Measurements from ENCODE around the gene UBAP2L.
"Not testable (repeated sequence)": the region's sequence is repeated elsewhere in the genome, so short reads cannot be mapped to it uniquely, and the experiment has no call there.

UBAP2L gene

DNA sequence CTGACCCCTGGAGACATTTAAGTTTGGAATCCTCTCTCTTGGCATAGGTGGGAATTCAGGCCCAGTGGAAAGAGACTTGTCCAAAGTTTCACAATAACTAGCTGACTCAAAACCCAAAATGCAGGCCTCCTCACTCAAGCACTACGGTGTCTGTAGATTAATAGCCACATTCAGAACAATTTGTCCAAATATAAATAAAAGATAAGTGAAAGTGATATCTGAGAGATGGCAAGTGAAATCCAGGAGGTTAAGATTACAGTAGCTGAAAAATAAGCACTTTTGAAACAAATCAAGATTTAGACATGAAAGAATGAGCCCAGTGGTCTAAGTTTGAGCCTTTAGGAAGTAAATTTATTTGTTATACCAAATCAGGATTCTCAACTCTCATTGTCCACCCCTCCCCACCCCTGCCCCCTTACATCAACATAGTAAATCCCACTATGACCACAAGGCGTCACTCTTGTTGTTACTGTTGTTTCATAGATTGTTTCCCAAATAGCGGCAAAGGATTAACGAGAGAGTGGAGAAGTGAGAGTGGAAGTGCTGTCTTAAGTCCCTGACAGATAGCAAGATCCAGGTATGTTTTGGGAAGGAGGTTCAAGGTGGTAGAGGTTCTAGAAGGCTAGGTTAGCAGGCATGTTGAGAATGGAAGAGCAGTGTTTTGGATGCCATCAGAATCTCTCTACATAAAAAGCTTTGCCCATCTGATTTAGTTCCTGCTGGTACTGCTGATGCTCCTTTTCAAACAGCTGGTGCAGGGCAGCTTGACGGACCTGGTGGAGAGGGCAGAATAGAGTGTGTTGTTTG lies 21.8 kb upstream of the UBAP2L start:
- peak; percentile 65 to 79 for DNase-seq

DNA sequence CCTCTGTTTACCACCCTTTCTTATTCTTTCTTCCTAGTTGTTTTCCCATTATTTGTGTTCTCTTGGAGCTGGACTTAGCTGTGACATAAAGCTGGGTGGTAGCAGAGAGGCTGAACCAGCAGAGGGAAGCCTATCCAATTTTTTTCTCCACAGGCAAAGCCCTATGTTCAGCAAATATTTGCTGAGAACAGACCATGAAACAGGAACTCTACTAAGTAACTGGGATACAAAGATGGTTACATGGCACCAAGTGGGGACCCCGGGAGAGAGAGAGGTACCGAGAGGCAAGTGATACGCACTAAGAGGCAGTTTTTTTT lies 21.2 kb upstream of the UBAP2L start:
- DNase-seq = no peak

DNA sequence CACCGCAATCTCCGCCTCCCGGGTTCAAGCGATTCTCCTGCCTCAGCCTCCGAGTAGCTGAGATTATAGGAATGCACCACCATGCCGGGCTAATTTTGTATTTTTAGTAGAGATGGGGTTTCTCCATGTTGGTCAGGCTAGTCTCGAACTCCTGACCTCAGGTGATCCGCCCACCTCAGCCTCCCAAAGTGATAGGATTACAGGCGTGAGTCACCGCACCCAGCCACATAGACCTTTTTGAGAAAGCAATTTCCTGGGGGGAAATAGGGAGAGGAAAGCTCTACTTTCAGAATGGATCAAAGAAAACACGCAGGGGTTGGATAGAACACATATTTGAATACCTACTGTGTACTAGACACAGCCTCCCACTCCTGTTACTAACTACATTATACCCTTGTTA lies 15.0 kb upstream of the UBAP2L start:
- not testable (repeated sequence) for DNase-seq

DNA sequence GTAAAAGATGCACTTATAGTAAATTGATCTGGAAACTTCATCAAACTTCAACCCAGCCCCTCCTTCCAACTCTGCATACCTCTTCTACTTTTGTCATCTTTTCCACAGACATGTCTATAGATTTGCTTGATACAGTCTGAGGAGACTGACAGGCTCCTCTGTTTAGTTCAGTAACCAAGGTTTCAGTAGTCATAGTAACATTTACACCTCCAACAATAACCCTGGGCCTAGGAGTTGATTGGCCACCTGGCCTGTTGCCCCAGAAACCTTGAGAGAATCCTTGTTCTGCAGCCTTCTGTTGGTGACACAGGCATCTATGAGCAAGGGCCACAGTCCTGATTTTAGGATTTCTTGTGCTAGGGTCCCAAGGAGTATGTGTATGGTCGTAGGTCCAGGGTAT lies 14.6 kb upstream of the UBAP2L start, which contains the start of gene CFAP141:
Gene CFAP141 (minus strand): TSS at position 138 of the 400 bp plus-strand sequence. CDS start 26 bp downstream, at position 112.
- no peak for DNase-seq

DNA sequence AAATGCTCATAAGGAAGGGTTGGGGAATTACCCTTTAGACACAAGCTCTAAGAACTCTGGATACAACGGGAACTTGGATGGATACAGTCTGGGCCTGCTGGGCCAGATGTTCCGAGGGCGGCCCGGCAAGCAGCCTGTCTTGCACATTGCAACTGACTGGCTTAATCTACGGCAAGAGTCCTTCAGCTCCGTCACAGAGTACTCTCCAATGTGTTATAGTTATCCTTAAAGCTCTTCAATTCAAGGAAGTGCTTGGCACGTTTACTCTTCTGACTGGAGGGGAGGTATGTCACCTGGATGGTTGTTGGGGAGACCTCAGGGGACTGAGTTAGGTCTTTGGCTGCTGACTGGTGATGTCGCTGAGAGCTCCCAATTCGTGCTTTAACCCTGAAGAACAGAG lies 13.5 kb upstream of the UBAP2L start:
- DNase-seq = no peak

DNA sequence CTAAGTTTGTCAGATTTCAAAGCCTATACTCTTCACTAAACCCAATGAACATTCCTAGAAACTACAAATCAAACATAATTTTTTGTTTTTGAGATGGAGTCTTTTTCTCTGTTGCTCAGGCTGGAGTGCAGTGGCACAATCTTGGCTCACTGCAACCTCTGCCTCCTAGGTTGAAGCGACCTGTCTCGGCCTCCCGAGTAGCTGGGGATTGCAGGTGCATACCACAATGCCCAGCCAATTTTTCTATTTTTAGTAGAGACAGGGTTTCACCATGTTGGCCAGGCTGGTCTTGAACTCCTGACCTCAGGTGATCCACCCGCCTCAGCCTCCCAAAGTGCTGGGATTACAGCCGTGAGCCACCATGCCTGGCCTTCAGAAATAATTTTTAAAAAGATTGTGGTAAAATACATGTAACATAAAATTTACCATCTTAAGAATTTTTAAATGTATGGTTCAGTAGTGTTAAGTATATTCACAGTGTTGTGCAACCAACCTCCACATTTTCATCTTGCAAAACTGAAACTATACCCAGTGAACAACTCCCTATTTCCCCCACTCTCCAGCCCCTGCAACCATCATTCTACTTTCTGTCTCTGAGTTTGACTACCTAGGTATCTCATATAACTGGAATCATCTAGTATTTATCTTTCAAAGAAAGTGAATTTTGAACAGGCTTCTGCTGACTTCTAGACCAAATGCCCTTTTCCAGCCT lies 11.9 kb upstream of the UBAP2L start:
- no peak for DNase-seq

DNA sequence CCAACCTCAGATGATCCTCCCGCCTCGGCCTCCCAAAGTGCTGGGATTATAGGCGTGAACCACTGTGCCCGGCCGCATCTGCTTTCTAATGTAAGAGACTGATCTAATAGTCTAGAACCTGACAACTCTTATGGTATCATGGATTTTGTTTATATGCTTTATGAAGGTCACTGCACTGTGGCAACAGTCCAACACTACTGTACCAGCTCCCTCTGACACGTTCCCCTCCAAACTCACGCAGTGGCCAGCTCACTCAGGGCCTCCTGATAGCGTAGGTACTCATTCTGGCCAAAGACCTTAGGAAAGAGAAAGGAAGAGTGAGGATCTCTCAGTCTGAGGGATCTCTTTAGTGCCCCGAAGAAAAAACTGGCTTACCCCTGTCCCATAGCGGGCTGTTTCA lies 8.7 kb upstream of the UBAP2L start:
- DNase-seq = no peak

DNA sequence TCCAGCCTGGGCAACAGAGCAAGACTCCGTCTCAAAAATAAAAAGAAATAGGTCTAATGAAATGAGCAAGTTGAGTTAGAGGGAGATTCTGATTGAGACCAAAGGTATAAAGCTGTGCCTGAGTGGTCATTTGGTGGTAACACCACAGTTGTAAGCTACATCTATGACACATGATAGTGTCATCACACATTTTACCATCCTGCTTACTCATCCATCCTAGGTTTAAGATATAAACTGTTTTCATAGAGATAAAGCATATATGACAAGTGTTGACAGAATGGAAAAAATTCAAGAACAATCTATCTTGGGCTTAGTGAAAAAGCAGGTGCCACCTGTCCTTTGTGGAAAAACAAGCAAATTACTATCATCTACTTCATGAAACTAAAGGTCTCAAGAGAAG lies 7.5 kb upstream of the UBAP2L start:
- DNase-seq = no peak

DNA sequence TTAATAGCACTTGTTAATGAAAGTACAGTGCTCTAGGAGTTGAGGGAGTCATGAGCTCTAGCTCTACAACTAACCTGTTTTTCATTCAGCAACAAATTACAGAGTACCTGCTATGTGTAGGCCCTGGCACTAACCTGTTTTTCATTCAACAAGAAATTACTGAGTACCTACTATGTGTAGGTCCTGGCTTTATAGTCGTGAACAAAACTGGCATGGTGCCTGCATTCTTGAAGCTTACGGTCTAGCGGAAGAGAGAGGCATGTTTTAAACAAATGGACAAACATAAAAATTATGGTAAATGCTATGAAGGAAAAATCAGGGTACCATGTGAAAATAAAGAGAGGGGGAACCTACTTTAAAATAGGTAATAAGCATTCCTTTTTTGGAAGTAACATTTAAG lies 2.2 kb upstream of the UBAP2L start:
- no peak for DNase-seq

DNA sequence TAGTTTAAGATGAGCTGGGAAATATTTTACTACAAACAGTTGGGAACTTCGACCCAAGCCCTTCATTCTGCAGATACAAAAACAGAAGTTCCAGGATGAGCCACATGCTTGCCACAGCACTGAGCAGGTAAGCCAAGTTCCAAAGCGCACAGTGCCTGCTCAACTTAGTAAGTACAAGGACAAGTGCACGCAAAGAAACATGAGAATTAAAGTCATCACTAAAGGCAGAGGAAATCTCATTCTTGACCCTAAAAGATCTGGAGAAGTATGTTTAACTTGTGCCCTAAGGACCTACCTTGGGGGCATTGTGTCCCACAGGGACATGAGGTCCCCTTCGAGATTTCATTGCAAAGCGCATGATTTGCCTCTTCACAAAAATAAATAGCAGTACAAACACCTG lies 1.2 kb upstream of the UBAP2L start:
- DNase-seq = peak; percentile 45 to 57

DNA sequence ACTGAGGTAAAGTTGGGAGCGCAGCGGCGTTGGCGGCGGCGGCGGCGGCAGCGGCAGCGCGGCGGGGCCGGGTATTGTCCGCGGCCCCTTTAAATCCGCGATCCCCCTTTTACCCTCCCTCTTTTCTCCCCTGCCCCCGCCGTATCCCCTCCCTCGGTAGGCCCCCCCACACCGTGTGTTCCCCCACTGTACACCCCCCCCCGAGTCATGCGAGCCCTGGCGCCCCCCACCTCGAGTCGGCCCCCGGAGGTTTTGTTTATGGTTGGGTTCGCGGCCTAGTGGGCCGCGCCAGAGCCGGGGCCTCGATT lies 169 bp downstream of the UBAP2L start:
- DNase-seq = no peak

DNA sequence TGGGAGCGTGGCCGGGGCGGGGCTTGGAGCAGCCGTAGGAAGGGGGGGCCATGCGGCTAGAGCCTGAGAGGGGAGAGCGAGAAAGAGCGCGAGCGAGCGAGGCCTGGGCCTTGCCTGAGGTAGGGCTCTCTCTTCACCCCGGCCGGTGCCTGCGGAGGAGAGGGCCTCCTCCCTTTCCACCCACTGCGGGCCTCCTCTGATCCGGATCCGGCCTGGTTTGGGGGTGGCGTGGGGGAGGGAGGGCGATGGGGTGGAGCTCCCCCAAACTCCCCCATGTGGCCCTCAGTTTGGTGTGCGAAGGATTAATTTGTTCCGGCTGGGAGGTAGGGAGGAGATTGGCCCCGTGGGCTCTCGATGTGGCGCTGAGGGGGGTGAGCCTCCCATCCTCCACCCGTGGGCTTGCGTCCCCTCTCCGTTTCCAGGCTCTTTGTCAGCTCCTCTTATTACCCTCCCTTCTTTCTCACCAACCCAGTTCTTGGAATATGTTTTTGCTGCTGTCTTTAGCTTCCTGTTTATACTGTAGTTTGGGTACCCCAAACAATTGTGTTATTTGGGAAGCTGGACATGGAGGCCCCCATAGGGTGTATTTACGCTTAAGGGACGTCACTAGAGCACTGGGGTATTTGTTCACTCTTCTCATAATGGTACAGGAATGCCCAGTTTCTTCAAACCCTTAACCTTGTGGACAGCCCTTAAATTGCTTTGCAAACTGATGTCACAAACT lies 685 bp downstream of the UBAP2L start:
- DNase-seq = peak in 1 of 2 experiments; percentile 67

DNA sequence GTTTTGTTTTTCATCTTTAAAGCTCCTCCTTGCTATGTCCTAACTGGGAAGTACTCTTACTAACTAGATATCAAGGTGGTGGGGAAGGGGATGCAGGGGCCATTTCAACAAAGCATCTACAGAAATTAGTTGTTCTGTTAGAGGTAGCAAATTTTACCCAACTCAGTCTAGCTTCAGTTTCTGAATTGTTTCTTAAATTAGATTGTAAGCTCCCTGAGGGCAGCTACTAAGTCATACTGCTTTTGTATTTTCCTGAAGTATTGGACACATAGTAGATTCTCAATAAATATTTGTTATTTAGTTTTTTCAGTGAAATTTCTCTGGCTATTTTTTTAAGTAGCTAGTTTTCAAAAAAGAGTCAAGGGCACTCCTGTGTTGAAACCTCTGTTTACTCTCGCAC lies 1.8 kb downstream of the UBAP2L start:
- no peak for DNase-seq

DNA sequence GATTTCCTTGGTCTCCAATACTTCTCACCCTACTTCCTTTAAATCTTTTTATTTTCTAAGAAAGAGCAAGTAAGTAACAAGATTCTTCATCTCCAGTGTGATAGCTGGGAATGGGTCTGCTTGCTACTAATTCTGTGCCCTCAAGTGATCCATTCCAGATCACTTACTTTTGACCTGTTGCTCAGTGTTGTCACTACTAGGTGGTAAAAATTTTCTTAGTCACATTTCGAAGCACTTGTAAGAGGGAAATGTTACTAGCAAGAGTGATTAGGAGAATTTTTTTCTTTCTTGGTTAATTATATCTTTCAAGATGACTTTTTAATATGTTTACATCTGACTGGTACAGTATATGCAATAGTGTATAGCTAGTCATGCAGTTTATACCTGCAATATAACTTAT lies 2.2 kb downstream of the UBAP2L start:
- no peak for DNase-seq

DNA sequence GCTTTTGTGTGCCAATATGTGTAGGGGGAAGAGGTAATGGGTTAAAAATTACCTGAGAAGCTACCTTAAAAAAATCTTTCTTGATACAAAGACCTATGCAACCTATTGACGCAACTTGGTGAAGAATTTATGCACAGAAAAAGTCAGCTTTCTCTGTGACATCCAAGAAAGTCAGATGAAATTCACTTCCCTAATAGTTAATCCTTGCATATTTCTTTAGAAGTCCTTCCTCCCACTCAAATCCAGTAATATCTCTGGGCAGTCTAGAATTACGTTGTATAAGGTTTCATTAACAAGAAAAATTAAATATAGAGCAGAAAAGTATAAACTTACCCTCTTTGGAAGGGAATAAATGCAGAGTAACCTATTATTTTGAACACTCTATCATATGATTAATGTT lies 2.9 kb downstream of the UBAP2L start:
- no peak for DNase-seq

DNA sequence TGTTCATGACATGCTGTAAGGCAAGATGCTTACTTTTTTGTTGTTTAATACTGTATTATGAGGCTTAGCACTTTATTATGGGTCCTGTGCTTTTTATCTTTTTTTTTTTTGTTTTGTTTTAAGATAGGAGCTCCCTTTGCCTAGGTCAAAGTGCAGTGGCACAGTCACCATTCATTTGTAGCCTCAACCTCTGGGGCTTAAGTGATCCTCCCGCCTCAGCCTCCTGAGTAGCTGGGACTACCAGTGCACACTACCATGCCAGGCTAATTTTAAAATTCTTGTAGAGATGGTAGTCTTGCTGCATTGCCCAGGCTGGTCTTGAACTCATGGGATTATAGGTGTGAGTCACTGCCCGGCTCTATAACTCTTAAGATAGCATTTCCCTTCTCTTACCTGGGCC lies 4.6 kb downstream of the UBAP2L start:
- no peak for DNase-seq

DNA sequence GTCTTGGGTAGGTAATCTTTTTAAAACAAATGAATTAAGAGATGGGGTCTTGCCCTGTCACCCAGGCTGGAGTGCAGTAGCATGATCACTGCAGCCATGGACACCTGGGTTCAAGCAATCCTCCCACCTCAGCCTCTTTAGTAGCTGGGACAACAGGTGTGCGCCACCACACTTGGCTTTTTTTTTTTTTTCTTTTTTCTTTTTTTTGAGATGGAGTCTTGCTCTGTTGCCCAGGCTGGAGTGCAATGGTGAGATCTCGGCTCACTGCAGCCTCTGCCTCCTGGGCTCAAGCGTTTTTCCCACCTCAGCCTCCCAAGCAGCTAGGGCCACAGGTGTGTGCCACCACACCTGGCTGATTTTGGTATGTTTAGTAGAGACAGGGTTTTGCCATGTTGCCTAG lies 10.4 kb downstream of the UBAP2L start:
- DNase-seq = not testable (repeated sequence)

DNA sequence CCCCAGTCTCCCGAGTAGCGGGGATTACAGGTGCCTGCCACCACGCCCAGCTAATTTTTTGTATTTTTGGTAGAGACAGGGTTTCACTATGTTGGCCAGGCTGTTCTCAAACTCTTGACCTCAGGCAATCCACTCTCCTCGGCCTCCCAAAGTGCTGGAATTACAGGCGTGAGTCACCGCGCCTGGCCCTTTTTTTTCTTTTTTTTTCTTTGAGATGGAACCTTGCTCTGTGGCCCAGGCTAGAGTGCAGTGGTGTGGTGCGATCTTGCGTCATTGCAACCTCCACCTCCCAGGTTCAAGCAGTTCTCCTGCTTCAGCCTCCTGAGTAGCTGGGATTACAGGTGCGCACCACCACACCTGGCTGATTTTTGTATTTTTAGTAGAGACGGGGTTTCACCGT lies 12.4 kb downstream of the UBAP2L start:
- not testable (repeated sequence) for DNase-seq

DNA sequence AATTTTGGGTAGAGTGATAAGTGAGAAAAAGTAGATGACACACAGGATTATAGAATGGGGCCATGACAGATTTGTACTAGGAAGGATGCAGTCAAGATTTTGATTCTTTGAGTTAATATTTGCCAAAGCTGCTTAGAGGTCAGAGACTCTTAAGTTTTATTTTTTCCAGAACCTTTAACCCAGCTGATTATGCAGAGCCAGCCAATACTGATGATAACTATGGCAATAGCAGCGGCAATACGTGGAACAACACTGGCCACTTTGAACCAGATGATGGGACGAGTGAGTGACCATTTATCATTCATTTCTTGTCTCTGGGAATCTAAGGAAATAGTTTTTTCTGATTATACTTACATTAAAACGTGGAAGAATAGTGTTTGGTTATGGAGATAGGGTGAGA lies 16.1 kb downstream of the UBAP2L start:
- DNase-seq = no peak

DNA sequence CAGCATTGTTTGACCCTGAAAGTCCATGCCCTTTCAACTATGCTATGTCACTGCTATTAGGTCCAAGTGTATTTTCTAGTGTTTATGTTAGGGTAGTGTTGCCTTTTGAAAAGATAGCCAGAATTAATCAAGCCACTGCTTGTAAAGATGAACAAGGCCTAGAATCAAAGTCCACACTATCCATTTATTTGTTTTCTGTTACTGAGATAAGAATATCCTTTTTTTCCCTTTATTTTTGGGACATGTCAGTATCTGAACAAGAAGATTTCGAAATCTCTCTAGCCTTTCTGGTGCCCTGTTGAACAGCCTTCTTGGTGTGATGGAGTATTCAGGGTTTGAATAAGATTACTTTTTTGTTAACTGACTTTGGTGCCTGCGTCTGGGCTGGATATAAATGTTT lies 16.7 kb downstream of the UBAP2L start:
- no peak for DNase-seq

DNA sequence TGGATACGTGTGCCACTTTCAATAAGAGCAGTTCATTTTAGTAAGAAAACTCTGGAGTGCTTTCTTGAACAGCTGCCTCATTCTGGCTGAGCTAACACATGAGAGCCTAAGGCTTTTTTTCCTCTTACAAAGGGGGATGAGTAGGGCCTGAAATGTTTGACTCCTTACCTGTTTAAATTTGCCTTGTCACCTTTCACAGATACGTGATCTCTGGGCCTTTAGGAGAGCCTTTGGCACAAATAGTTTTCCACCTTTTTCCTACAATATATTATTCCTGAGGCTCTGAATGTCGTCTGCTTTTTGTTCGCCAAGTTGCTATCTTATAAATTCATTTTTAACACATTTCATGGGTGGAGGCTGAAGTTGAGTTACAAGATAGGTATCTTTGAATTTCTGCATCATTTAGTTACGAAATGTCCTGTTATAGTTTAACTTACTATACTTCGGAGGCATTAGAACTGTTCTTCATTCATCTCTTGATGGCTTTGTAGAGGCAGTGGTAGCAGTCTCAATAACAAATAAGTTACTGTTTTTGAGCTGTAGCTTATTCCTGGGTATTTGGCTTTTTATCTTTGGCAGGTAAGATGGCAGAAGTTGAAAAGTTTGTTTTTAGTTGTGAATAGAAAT lies 17.2 kb downstream of the UBAP2L start:
- DNase-seq = no peak

DNA sequence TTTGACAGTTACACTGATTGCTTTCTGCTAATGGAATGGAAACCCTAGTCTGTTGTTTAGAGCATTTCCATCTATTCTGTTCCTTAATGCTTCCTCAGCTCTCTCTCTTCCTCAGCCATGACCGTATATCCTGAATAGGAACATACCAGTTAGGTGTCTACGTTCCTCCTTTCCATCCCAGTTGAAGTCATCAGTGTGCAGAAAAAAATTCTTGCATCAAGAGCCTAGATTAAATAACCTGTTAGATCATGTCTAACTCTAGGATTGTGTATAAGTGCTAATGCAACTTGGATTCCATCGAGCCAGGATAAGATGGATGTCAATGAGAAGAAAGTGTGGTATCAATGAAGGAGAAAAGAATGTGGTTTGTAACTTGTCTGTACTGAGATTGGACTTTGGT lies 18.7 kb downstream of the UBAP2L start:
- no peak for DNase-seq

DNA sequence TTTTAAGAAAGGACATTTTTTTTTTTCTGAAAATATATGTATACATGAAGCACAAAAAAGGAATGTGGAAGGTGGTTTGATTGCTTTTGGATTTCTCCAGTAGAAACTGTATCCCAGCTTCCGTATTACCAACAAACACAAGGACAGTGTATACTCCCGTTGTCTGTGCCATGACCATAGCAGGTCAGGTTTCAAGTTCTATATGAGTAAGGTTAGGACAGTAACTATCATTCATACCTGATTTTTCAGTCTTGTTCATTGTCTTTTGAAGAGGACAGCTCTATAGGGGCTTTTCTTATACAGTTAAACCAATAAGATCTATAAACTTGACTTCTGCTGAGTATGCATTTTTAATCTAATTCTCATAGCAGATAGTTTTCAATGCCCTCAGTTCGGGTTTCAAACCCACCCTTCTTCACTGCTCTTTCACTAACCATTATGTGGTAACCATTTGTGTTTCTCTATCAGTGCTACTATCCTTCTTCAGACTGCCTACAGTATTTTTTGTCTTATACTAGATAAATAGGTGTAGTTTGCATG lies 19.6 kb downstream of the UBAP2L start:
- DNase-seq = no peak

All from Kasumi-1 (cell line).